HEK293 (cell line): ENCODE results near the gene TMEM151B.

Experiments
- CTCF ChIA-PET: fragments of 350-600 bp; formaldehyde crosslinking; extraction: SDS; loops from one replicate; lab custom pipeline; 2021; ENCODE audit warnings: antibody characterized with exemption; lab: Yijun Ruan, JAX
- POLR2A ChIA-PET: fragments of 300-600 bp; formaldehyde crosslinking; extraction: SDS; loops from one replicate; lab custom pipeline; 2020; ENCODE audit warnings: antibody characterized with exemption, inconsistent platforms; lab: Yijun Ruan, JAX
- H3K27ac ChIP-seq: fragments of 200-500 bp; sonication (Bioruptor generic); 2 replicates; pipeline ENCODE4 v1.5.1; 2014; ENCODE audit warnings: low read depth, low read length, control low read depth, inconsistent platforms; ENCODE audit errors: extremely low read depth
- H3K36me3 ChIP-seq, 2 experiments: fragments of 200-500 bp in 1 of 2; sonication (Bioruptor generic) in 1 of 2; 1 replicate in 1 of 2; 2 replicates in 1 of 2; pipeline ENCODE4 v1.5.1; 2014 to 2017; ENCODE audit warnings: inconsistent platforms in 2 of 2, low read length in 2 of 2; ENCODE audit not compliant: control insufficient read depth in 2 of 2, insufficient read depth in 1 of 2
- H3K4me1 ChIP-seq: fragments of 200-500 bp; sonication (Bioruptor generic); 2 replicates; pipeline ENCODE4 v1.5.1; 2014; ENCODE audit warnings: mild to moderate bottlenecking, low read length, inconsistent platforms; ENCODE audit not compliant: control insufficient read depth, insufficient read depth
- H3K4me3 ChIP-seq: 2 replicates; pipeline ENCODE4 v1.5.1; 2011; ENCODE audit warnings: low read depth, mild to moderate bottlenecking, control low read depth, low read length, moderate library complexity
- H3K9me3 ChIP-seq: fragments of 200-500 bp; sonication (Bioruptor generic); 2 replicates; pipeline ENCODE4 v1.5.1; 2014; ENCODE audit warnings: low read depth, low read length, inconsistent platforms; ENCODE audit not compliant: control insufficient read depth, insufficient read depth
- BCL11A ChIP-seq: fragments of 450-650 bp; formaldehyde crosslinking; IDR thresholded peaks from 2 replicates; pipeline ENCODE4 v1.5.1; 2016; ENCODE audit warnings: low read depth, missing biosample characterization, missing genetic modification characterization
- IKZF3 ChIP-seq: fragments of 450-650 bp; IDR thresholded peaks from 2 replicates; pipeline ENCODE4 v1.5.0; 2018; ENCODE audit warnings: missing biosample characterization, mild to moderate bottlenecking, missing genetic modification characterization, moderate library complexity
- KLF9 ChIP-seq: fragments of 450-650 bp; formaldehyde crosslinking; IDR thresholded peaks from 2 replicates; pipeline ENCODE4 v1.5.1; 2016; ENCODE audit warnings: missing biosample characterization, missing genetic modification characterization, low read depth
- SP2 ChIP-seq: fragments of 450-650 bp; formaldehyde crosslinking; IDR thresholded peaks from 2 replicates; pipeline ENCODE4 v1.5.1; 2016; ENCODE audit warnings: missing biosample characterization, missing genetic modification characterization
- ZBTB1 ChIP-seq: fragments of 450-650 bp; formaldehyde crosslinking; IDR thresholded peaks from 2 replicates; pipeline ENCODE4 v1.5.1; 2016; ENCODE audit warnings: missing biosample characterization, missing genetic modification characterization
- ZNF121 ChIP-seq: fragments of 450-650 bp; formaldehyde crosslinking; IDR thresholded peaks from 2 replicates; pipeline ENCODE4 v1.5.1; 2016; ENCODE audit warnings: missing biosample characterization, missing genetic modification characterization
- ZNF138 ChIP-seq: fragments of 450-650 bp; formaldehyde crosslinking; IDR thresholded peaks from 2 replicates; pipeline ENCODE4 v1.5.1; 2016; ENCODE audit warnings: missing biosample characterization, missing genetic modification characterization, borderline replicate concordance
- ZNF155 ChIP-seq: fragments of 450-650 bp; formaldehyde crosslinking; IDR thresholded peaks from 2 replicates; pipeline ENCODE4 v1.5.1; 2016; ENCODE audit warnings: missing biosample characterization, missing genetic modification characterization
- ZNF175 ChIP-seq: fragments of 450-650 bp; formaldehyde crosslinking; IDR thresholded peaks from 2 replicates; pipeline ENCODE4 v1.5.1; 2016; ENCODE audit warnings: missing biosample characterization, missing genetic modification characterization
- ZNF239 ChIP-seq: fragments of 450-650 bp; formaldehyde crosslinking; IDR thresholded peaks from 2 replicates; pipeline ENCODE4 v1.5.1; 2016; ENCODE audit warnings: missing biosample characterization, missing genetic modification characterization
- ZNF341 ChIP-seq: fragments of 450-650 bp; formaldehyde crosslinking; IDR thresholded peaks from 2 replicates; pipeline ENCODE4; 2016; ENCODE audit warnings: low read depth, missing biosample characterization, missing genetic modification characterization
- ZNF354C ChIP-seq: fragments of 450-650 bp; formaldehyde crosslinking; IDR thresholded peaks from 2 replicates; pipeline ENCODE4 v1.5.1; 2016; ENCODE audit warnings: missing biosample characterization, missing genetic modification characterization, low read depth, borderline replicate concordance
- ZNF529 ChIP-seq: fragments of 450-650 bp; formaldehyde crosslinking; IDR thresholded peaks from 2 replicates; pipeline ENCODE4 v1.5.1; 2017; ENCODE audit warnings: missing genetic modification characterization, missing biosample characterization; ENCODE audit not compliant: insufficient replicate concordance
- ZNF585B ChIP-seq: fragments of 450-650 bp; formaldehyde crosslinking; IDR thresholded peaks from 2 replicates; pipeline ENCODE4 v1.5.1; 2016; ENCODE audit warnings: missing biosample characterization, missing genetic modification characterization
- ZNF600 ChIP-seq: fragments of 450-650 bp; formaldehyde crosslinking; IDR thresholded peaks from 2 replicates; pipeline ENCODE4 v1.5.1; 2016; ENCODE audit warnings: missing biosample characterization, missing genetic modification characterization
- ZNF623 ChIP-seq: fragments of 450-650 bp; formaldehyde crosslinking; IDR thresholded peaks from 2 replicates; pipeline ENCODE4 v1.5.1; 2016; ENCODE audit warnings: missing biosample characterization, missing genetic modification characterization
- ZNF624 ChIP-seq: fragments of 450-650 bp; formaldehyde crosslinking; IDR thresholded peaks from 2 replicates; pipeline ENCODE4 v1.5.1; 2017; ENCODE audit warnings: missing biosample characterization, missing genetic modification characterization
- ZNF664 ChIP-seq: fragments of 450-650 bp; formaldehyde crosslinking; IDR thresholded peaks from 2 replicates; pipeline ENCODE4 v1.5.1; 2016; ENCODE audit warnings: missing biosample characterization, missing genetic modification characterization
- ZNF791 ChIP-seq: fragments of 450-650 bp; formaldehyde crosslinking; IDR thresholded peaks from 2 replicates; pipeline ENCODE4 v1.5.1; 2016; ENCODE audit warnings: missing biosample characterization, missing genetic modification characterization
- ZNF843 ChIP-seq: fragments of 450-650 bp; formaldehyde crosslinking; IDR thresholded peaks from 2 replicates; pipeline ENCODE4 v1.5.1; 2016; ENCODE audit warnings: missing biosample characterization, missing genetic modification characterization
- TF ChIP-seq, protein P1 (sequence below): fragments of 450-650 bp; formaldehyde crosslinking; IDR thresholded peaks from 2 replicates; pipeline ENCODE4 v1.5.1; 2016; ENCODE audit warnings: missing biosample characterization, missing genetic modification characterization
- TF ChIP-seq, protein P2 (sequence below): fragments of 450-650 bp; formaldehyde crosslinking; IDR thresholded peaks from 2 replicates; pipeline ENCODE4 v1.5.1; 2016; ENCODE audit warnings: missing biosample characterization, missing genetic modification characterization
- TF ChIP-seq, protein P3 (sequence below): fragments of 450-650 bp; formaldehyde crosslinking; IDR thresholded peaks from 2 replicates; pipeline ENCODE4 v1.5.1; 2016; ENCODE audit warnings: missing biosample characterization, missing genetic modification characterization
- TF ChIP-seq, protein P4 (sequence below): fragments of 450-650 bp; formaldehyde crosslinking; IDR thresholded peaks from 2 replicates; pipeline ENCODE4 v1.5.1; 2017; ENCODE audit warnings: missing biosample characterization, missing genetic modification characterization

The TMEM151B gene

DNA sequence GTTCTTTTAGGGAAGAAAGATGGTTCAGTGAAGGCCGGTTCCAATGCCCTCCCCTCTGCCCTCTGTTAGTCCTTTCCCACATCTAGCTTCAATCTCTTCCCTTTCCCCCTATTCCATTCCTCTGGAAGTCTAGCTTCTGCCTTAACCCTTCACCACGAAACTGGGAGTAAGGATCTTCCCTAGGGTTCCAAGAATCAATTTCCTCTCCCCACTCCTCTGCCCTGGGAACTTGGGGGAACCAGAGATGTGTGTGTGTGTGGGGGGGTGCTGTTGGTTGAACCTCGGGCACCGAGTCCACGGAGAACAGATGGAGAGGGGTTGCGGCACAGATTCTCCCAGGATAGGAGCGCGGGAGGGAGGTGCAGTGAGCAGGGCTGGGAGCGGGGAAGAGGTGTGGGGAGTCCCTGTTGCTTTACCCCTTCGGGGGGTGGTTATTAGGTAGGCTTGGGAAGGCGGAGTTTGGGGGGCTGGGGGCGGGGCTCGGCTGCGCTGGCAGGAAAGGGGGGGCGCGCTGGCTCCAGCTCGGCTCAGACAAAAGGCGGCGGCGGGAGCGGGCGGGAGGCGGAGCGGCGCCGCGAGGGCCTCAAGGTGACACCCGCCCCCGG lies at the start of gene TMEM151B:
TMEM151B (plus strand) TSS at position 530 of the 605 bp plus-strand sequence. CDS start 293 bp downstream, outside the sequence.
- Histone ChIP-seq H3K4me1 (no peaks in the 10 kb centered on the region), H3K27ac (no peak within 1 kb of the TSS), H3K9me3 (no peaks in the 10 kb centered on the region), H3K4me3 (peak within 1 kb of the TSS; percentile 33), H3K36me3 (no peaks in the 10 kb centered on the region)
- ChIA-PET CTCF (interaction anchor here (0.6 to 7.2 kb wide), 7 partner anchors 9 to 1144 kb away, joined by 3 to 208 read pairs (median 32); partner anchors contain the start of gene AARS2), POLR2A (interaction anchor here (1.4 to 1.9 kb wide), 2 partner anchors 23 to 46 kb away, joined by 3 to 8 read pairs; partner anchors contain the start of gene HSP90AB1)
- TF ChIP-seq ZNF623 (tag by site-specific recombination): no peak
- peak; percentile 61; the same call in 1 of the 2 replicates for TF ChIP-seq IKZF3 (tag by site-specific recombination)
- no peak for TF ChIP-seq ZNF529
- TF ChIP-seq, protein P1, sequence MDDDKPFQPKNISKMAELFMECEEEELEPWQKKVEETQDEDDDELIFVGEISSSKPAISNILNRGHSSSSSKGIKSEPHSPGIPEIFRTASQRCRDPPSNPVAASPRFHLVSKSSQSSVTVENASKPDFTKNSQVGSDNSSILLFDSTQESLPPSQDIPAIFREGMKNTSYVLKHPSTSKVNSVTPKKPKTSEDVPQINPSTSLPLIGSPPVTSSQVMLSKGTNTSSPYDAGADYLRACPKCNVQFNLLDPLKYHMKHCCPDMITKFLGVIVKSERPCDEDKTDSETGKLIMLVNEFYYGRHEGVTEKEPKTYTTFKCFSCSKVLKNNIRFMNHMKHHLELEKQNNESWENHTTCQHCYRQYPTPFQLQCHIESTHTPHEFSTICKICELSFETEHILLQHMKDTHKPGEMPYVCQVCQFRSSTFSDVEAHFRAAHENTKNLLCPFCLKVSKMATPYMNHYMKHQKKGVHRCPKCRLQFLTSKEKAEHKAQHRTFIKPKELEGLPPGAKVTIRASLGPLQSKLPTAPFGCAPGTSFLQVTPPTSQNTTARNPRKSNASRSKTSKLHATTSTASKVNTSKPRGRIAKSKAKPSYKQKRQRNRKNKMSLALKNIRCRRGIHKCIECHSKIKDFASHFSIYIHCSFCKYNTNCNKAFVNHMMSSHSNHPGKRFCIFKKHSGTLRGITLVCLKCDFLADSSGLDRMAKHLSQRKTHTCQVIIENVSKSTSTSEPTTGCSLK (tag by site-specific recombination): no peak

DNA sequence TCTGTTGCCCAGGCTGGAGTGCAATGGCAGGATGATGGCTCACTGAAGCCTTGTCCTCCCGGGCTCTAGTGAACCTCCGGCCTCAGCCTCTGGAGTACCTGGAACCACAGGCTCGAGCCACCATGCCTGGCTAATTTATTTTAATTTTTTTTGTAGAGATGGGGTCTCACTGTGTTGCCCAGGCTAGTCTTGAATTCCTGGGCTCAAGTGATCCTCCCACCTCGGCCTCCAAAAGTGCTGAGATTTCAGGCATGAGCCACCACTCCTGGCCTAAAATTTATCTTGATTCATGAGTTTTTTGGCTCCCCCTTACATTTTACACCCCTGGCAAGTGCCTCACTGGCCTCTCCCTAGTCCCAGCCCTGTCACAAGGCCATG lies 49.3 kb upstream of the TMEM151B start:
- no peaks in the 10 kb centered on the region for H3K36me3 ChIP-seq
- no peak overlapping the region for H3K4me3 ChIP-seq
- H3K27ac ChIP-seq: peak overlapping the region; percentile 60
- POLR2A ChIA-PET: interaction anchor here (1.2 to 5.7 kb wide), 3 partner anchors 26 to 36 kb away, joined by 3 to 90 read pairs (median 9); partner anchors contain the start of gene HSP90AB1
- CTCF ChIA-PET: interaction anchor here (0.6 to 11.1 kb wide), 7 partner anchors 15 to 48 kb away, joined by 3 to 148 read pairs (median 4); partner anchors contain the start of gene HSP90AB1
- TF ChIP-seq ZNF624 (tag by site-specific recombination) (no peak), ZNF121 (tag by site-specific recombination) (peak; percentile 99)
- H3K9me3 ChIP-seq: no peaks in the 10 kb centered on the region
- H3K4me1 ChIP-seq: peaks cover 19% of the 10 kb centered on the region

DNA sequence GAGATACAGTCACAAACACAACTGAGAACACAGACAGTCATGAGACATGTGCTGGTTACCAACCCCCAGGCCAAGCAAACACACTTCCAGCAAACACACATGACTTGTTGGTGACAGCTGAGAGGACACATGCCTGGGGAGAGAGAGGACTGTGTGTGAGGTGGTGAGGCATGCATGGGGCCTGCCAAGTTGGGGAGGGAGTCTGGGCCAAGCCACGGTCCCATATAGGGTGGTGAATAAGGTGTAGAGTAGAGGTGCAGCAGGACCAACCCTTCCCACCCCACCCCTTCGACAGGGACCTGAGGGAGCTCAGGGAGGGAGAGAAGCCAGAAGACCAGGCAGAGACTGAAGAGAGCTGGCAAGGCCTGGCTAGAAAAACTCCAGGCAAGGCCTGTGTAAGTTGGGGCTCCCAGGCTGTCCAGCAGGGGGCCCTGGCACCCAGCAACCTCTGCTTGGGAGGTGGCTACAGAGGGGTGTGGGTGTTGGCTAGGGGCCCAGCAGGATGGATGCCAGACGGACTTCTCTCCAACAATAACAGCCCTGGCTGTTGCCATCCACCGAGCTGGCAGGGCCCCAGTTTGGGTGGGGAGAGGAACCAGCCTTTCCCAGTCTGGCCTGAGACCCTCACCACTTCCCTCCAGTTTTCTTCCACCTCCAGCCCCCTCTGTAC lies 48.8 kb upstream of the TMEM151B start:
- no peaks in the 10 kb centered on the region for H3K9me3 ChIP-seq
- peak overlapping the region; percentile 60 for H3K27ac ChIP-seq
- ChIA-PET POLR2A (interaction anchor here (0.6 to 5.7 kb wide), 7 partner anchors 25 to 87 kb away, joined by 3 to 90 read pairs (median 4); partner anchors contain the start of gene HSP90AB1), CTCF (interaction anchor here (0.6 to 11.1 kb wide), 11 partner anchors 9 to 458 kb away, joined by 3 to 148 read pairs (median 4); partner anchors contain the start of genes HSP90AB1 and SLC35B2)
- H3K36me3 ChIP-seq: no peaks in the 10 kb centered on the region
- H3K4me1 ChIP-seq: peaks cover 23% of the 10 kb centered on the region
- H3K4me3 ChIP-seq: no peak overlapping the region
- TF ChIP-seq KLF9: peak; percentile 49
- no peak for TF ChIP-seq ZNF791 (tag by site-specific recombination)
- TF ChIP-seq ZNF600: peak; percentile 66; the same call in 1 of the 2 replicates
- TF ChIP-seq ZBTB1 (tag by site-specific recombination): no peak
- TF ChIP-seq ZNF138 (tag by site-specific recombination): no peak
- TF ChIP-seq ZNF664 (tag by site-specific recombination): no peak
- no peak for TF ChIP-seq ZNF354C (tag by site-specific recombination)
- peak; percentile 49 for TF ChIP-seq SP2 (tag by site-specific recombination)
- TF ChIP-seq, protein P2, sequence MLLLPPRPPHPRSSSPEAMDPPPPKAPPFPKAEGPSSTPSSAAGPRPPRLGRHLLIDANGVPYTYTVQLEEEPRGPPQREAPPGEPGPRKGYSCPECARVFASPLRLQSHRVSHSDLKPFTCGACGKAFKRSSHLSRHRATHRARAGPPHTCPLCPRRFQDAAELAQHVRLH: no peak
- no peak for TF ChIP-seq ZNF155 (tag by site-specific recombination)
- TF ChIP-seq, protein P3, sequence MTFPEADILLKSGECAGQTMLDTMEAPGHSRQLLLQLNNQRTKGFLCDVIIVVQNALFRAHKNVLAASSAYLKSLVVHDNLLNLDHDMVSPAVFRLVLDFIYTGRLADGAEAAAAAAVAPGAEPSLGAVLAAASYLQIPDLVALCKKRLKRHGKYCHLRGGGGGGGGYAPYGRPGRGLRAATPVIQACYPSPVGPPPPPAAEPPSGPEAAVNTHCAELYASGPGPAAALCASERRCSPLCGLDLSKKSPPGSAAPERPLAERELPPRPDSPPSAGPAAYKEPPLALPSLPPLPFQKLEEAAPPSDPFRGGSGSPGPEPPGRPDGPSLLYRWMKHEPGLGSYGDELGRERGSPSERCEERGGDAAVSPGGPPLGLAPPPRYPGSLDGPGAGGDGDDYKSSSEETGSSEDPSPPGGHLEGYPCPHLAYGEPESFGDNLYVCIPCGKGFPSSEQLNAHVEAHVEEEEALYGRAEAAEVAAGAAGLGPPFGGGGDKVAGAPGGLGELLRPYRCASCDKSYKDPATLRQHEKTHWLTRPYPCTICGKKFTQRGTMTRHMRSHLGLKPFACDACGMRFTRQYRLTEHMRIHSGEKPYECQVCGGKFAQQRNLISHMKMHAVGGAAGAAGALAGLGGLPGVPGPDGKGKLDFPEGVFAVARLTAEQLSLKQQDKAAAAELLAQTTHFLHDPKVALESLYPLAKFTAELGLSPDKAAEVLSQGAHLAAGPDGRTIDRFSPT: peak; percentile 70; the same call in 1 of the 2 replicates
- no peak for TF ChIP-seq ZNF239 (tag by site-specific recombination)
- TF ChIP-seq ZNF585B (tag by site-specific recombination): no peak
- TF ChIP-seq ZNF175 (tag by site-specific recombination): no peak
- TF ChIP-seq, protein P4, sequence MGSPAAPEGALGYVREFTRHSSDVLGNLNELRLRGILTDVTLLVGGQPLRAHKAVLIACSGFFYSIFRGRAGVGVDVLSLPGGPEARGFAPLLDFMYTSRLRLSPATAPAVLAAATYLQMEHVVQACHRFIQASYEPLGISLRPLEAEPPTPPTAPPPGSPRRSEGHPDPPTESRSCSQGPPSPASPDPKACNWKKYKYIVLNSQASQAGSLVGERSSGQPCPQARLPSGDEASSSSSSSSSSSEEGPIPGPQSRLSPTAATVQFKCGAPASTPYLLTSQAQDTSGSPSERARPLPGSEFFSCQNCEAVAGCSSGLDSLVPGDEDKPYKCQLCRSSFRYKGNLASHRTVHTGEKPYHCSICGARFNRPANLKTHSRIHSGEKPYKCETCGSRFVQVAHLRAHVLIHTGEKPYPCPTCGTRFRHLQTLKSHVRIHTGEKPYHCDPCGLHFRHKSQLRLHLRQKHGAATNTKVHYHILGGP: no peak
- TF ChIP-seq ZNF341 (tag by site-specific recombination): peak; percentile 83
- TF ChIP-seq BCL11A (tag by site-specific recombination): no peak
- peak; percentile 17; the same call in 1 of the 2 replicates for TF ChIP-seq ZNF843 (tag by site-specific recombination)
